GM21619 (cell line): ENCODE measurements around the gene TRAPPC3.

Source experiments
- ATAC-seq: cut with Tn5 transposase; IDR thresholded peaks from one replicate; pipeline ENCODE4 v1.9.1; 2021; ENCODE audit not compliant: unreplicated experiment

The TRAPPC3 gene

DNA sequence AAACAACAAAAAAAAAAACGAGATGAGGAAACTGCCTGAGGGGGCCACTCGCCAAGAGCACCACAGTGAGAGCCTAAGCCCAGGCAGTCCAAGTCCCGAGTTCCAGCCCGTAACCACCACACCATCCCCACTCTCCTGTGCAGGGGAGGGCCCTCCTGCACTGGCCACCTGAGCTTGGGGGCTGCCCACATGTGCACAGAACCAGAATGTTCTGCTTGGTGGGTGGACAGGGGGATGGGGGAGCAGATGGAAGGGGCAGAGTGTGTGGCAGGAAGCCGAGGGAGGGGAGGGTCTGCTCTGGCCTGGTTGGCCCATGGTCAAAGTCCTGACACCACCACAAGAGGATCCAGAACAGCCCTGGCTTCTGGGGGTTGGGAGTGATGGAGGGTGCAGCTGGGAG lies 43.0 kb downstream of the TRAPPC3 start:
- no peak for ATAC-seq

DNA sequence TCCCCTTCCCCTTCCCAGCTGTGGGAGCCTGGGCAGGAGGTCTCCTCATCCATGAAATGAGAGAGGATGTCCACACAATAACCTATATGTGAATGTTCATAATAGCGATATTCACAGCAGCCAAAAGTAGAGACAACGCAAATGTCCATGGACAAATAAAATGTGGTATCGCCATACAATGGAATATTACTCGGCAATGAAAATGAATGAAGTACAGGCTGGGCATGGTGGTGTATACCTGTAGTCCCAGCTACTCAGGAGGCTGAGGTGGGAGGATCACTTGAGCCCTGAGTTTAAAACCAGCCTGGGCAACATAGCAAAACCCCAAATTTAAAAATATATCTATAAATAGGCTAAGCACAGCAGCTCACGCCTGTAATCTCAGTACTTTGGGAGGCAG lies 47.7 kb downstream of the TRAPPC3 start:
- no peak for ATAC-seq

DNA sequence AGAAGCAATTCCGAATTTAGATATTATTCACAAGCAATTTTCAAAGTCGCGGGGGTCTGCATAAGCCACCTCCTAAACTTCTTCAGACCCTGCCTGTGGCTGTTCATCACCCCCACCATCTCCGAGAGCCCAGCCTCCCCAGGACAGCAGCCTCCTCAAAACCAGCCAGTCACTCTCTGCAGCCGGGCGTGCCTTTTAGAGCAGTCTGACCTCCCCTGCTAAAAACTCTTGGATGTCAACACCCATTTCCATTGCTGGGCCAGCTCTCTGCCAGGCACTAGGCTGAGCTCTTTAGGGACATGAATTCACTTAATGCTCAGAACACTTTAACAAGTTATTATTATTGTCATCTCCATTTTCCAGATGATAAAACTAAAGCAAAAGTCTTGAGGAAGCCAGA lies 48.9 kb downstream of the TRAPPC3 start:
- no peak for ATAC-seq

DNA sequence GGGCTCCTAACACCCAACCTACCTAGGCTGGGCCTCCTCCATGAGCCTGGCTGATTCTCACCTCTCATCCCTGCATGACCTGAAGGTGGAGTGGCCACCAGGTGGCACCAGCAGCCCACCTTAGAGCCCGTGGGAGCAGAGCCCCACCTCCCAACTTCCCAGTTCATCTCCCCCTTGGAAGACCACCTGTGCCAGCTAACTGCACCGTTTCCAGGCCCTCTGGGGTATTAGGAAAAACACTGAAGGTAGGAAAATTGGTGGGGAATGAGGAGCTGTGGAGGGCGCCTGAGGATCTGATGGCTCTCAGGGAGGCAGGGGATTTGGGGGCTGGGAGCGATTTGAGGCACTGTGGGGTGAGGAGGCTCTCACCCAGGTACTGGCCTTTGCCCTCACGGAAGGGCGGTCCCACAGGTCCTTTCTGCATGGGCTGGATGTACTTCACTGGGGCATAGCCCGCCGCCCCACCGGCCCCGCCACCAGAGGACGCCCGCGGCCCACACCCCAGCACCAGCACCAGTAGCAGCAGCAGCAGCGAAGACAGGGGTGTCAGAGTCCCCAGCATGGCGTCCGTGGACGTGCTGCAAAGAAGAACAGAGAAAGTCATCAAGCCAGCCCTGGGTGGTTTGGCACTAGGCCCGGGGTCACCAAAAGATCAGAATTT lies 49.5 kb downstream of the TRAPPC3 start:
- no peak for ATAC-seq

DNA sequence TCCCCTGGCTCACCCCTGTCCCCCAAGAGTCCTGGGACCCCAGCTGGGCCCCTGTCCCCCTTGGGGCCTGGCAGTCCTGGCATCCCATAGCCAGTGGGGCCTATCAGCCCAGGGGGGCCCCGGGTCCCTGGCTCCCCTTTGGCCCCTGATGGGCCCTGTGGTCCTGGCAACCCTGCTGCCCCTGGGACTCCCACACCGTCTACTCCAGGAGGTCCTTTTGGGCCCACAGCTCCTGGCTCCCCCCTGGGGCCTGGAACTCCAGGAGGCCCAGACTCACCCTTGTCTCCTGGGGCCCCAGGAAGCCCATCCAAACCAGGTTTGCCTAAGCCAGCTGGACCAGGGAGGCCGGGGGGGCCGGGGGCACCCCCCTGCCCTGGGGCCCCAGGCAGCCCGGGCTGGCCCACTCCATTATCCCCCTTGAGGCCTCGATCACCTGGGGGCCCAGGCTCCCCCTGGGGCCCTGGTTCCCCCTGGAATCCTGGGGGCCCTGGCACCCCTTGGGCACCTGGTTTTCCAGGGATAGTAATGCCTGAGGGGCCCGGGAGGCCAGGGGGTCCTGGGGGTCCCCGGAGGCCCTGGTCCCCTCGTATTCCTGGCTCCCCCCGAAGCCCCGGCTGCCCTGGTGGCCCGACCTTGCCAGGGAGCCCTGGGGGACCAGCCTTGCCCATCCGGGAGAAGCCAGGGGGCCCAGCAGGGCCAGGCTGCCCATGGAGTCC lies 50.5 kb downstream of the TRAPPC3 start:
- no peak for ATAC-seq

DNA sequence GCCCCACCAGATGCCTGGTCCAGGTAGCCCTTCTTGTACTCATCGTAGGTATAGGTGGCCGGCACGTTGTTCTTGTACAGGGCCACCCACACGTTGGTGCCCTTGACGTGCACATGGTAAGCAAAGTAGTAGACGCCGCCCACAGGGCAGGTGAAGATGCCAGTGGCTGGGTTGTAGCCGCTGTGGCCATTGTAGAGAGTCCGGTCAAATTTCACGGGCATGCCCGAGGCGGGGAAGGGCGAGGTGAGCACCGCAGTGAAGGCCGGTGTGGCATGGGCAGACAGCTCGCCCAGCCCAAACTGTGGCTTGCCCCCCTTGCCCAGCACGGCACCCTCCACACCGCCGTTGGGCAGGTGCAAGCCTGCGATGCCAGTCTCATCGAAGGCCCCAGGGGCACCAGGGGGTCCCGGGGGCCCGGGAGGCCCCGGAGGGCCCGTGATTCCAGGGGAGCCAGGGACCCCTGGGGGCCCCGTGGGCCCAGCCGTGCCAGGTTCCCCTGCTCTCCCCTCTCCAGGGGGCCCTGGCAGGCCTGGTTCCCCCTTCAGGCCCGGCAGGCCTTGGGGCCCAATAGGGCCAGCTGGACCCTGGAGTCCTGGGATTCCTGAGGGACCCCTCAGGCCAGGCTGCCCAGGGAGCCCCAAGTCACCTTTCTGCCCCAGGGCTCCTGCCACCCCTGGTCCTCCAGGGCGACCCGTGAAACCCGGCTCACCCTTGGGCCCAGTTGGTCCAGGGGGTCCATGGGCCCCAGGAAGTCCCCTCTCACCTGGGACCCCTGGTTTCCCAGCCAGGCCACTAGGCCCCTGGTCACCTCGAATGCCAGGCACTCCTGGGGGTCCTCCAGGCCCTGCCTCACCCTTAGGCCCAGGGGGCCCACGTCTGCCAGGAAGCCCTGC lies 51.3 kb downstream of the TRAPPC3 start:
- ATAC-seq = no peak

DNA sequence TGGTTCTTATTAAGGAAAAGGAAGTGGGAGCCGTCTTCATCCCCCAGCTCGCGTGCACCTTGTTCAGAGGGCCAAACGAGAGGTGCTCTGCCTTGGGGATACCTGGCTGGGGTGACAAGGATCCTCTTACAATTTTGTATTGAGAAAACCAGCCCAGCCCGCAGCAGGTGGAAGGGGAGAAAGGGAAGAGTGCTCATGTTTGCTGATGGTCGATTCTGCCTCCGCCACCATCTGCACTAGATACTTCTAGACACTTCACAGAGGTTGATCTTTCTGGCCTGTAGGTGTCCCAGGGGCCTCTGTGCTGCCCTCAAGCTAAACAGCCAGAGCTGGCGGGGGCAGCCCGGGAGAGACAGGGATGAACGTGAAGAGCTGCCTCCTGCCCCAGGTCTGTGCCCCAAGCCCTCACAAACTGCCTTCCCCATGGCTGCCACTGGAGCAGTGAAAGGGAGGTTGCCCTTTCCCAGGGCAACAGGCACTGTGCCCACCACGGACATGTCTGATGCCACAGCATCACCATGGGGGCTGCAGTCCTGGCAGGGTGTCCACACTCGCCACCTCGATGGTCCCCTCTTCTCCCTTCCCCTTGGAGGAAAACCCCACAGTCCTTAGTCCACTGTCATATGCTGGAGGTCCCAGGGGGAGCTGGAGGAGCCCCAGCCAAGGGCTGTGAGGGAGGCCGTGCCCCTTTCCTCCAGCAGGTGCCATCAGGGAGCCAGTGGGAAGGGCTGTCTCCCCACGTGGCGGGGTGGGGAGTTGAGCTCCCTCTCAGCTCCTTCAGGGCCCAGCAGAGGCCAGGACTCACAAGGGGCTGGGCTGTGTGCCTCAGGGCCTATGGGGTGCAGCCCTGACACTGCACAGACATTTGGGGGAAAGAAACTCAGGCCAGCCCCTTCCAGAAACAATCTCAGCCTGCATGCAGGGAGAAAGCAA lies 52.5 kb downstream of the TRAPPC3 start:
- no peak for ATAC-seq

DNA sequence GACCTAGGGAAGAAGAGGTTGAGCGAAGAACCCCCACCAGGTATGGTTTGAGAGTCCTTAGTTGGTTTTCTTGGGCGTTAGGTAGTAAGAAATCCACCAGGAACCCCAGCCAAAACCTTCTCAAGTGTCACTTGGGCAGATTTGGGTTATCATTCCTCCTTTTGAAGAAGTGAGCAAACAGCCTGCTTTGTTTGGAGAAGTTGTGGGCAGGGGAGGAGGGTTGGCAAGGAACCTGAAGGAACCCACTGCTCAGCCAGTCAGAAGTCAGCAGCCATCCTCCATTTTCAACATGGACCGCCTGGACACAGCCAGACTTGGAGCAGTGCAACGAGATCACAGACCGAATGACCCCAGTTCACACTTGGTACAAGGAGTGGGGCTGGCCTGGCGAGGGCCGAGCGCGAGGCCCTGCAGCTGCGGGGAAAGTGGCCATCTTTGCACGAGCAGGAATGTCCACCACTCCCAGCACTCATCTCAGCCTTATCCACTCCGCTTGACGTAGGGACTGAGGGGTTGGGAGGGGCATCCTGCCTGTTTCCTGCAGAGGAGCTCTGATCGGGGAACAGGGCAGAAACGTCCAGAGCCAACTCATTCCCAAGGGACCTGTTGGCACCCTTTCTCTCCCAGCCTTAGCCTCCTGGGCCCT lies 53.4 kb downstream of the TRAPPC3 start:
- ATAC-seq = no peak

DNA sequence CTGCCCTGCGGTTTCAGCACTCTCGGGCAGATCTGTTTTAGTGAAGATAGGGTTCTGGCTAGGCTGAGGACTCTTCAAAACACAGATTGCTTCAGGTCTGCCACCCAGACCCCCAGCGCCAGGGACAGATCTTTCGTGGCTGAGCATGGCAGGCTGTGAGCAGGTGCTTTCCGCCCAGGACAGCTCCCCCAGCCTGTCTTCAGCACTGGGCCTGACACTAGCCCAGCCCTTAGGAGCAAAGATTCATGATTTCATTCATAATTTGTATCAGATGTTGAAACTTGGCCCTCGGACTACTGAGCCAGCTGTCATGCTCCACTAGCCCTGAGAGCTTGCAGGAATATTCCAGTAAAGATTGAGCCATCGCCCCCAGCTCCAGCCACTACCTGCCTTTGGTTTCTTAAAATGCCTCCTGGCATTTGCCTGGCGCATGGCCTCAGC lies 54.6 kb downstream of the TRAPPC3 start:
- ATAC-seq = no peak

DNA sequence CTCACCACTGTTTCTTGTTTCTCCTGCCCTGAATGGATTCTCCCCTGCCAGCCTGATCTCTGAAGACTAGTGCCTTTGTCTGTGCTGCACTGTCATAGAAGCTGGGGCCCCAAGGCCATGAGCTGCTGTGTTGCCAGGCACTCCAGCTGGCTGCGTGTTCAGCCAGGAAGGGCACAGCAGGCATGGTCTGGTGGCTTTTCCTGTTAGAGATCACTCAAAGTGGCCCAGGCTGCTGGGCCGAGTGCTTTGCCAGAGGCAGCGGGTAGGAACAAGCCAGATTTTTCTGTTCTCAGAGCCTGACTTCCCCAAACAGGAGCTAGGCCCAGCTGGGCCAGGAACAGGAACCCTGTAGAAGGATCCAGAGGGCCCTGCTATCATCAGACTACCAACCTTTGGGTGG lies 55.4 kb downstream of the TRAPPC3 start:
- no peak for ATAC-seq

DNA sequence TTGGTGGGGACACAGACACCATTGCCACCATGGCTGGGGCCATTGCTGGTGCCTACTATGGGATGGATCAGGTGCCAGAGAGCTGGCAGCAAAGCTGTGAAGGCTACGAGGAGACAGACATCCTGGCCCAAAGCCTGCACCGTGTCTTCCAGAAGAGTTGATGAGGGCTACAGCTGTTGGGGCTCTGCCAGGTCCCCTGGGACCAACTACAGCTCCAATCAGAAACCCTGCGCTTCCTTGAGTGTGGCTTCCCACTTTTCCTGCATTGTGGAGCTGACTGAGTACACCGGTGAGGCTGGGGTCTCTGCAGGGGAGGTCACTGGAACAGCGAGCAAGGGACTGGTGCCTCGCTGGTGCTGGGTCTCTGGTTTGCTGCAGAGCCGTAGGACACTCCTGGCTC lies 56.1 kb downstream of the TRAPPC3 start:
- no peak for ATAC-seq

DNA sequence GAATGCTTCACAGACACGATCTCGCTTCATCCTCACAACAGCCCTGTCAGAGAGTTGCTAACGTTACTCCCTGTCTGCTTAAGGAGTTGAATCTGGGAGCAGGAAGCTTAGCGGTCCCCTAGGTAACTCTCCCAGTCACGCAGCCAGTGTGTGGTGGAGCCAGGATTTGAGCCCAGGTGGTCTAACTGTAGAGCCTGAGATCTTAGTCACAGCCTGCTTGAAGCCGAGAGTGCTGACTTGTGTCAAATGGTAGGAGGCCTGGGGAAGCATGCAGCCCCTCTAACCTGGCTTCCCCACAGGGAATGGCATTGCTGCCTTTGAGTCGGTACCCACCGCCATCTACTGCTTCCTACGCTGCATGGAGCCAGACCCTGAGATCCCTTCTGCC lies 56.5 kb downstream of the TRAPPC3 start:
- no peak for ATAC-seq

DNA sequence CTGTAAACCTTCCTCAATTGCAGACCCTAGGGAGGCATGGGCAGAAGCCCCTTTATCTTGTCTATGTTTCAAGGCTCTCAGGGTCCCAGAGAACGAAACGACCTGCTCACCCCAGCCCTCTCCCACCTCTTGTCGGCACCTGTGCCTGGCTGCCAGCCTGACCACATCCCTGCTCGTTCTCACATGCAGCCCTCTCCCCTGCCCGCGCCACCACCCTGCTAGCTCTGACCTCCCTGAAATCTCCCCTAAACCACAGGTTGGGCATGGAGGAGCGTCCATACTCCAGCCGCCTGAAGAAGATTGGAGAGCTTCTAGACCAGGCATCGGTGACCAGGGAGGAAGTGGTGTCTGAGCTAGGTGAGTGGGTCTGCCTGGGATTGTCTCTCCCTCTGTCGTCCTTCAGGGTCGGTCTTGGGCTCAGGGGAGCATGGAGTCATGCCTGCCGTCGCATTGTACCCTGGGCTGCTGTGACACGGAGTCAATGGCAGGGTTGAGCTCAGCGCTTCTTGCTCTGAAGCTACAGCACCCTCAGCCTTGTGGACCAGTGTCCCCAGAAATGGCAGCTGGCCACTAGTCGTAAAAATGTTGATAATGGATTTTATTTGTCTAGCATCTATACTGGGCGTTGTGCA lies 57.0 kb downstream of the TRAPPC3 start:
- no peak for ATAC-seq

DNA sequence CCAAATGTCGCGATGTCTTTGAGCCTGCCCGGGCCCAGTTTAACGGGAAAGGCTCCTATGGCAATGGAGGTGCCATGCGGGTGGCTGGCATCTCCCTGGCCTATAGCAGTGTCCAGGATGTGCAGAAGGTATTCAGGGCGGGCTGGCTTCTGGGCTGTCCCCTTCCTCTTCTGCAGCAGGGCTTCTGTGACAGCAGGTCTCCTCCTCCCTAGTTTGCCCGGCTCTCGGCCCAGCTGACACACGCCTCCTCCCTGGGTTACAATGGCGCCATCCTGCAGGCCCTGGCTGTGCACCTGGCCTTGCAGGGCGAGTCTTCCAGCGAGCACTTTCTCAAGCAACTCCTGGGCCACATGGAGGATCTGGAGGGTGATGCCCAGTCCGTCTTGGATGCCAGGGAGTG lies 57.6 kb downstream of the TRAPPC3 start:
- no peak for ATAC-seq

DNA sequence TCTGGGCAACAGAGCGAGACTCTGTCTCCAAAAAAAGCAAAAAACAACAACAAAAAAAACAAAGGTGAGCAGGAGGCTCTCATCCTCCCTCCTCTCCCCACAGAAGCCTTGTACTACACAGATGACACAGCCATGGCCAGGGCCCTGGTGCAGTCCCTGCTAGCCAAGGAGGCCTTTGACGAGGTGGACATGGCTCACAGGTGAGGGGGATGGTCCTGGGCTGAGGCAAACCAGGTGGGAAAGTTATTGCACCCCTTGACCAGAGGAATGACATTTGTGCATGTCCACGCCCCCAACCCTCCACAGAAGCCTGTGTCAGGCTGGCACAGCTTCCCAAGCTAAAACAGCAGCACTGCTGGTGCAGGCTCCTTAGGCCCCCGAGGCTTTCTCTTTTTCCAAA lies 58.1 kb downstream of the TRAPPC3 start:
- no peak for ATAC-seq

DNA sequence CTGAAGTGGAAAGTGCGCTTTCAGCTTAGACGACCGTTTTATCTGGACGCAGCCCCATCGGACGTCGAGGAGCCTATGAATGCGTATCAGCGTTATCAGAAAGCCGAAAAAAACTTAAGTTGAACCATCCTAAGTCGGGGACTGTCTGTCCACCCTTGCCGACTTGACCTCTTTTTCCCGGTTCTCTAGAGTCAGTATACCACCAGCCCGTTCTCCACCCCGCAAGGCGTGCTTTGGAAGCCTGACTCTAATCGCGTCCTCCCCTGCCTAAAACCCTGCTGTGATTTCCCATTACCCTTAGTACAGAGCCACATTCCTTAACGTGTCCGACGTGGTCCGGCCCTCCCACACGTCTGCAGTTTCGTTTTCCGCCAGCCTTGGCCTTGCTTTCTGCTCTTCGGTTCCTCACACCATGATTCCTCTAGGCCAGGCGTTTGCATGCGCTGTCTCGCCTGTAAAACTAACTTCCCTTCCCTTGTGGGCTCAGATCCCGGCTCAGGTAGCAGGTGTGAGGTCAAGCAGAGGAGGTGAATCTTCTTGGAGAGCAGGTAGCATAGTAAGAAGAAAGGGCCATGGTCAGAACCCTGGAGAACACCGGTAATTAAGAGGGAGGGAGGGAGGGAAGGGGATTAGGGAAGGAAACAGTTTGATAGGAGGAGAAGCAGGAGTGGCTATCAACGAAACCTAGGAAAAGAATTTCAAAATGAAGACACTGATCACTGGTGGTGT lies 59.7 kb downstream of the TRAPPC3 start:
- ATAC-seq = no peak

DNA sequence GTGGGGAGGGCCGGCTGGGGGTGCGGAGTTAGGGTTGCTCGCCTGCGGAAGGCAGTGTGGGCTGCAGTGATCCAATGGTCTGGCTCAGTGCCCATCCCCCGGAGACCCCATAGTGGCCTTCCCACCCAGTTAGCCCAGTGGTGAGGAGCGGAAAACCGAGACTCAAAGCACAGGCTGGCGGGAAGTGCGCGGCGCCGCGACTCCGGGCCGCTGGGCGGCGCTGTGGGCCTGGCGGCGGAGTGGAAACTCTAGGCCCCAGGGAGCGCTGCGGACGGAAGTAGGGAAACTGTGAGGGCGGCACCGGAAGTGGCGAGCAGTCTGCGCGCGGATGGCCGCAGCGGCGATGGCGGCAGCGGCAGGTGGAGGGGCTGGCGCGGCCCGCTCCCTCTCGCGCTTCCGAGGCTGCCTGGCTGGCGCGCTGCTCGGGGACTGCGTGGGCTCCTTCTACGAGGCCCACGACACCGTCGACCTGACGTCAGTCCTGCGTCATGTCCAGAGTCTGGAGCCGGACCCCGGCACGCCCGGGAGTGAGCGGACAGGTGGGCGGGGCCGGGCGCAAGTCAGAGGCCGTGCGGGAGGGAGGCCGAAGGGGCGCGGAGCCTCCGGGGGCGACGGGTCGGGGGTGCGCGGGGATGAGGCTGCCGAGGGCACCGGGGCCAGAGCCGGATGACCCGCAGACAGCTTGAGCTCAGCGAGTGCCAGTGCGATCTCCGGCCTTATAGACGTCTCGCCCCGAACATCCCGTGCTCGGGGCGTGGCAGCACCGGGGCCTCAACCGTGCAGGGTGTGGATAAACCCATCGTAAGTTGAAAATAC lies 60.5 kb downstream of the TRAPPC3 start, which contains the start of gene ADPRS:
Gene ADPRS (plus strand): TSS at position 316 of the 816 bp plus-strand sequence. CDS start 13 bp downstream, at position 329.
- peak; percentile 65 for ATAC-seq

DNA sequence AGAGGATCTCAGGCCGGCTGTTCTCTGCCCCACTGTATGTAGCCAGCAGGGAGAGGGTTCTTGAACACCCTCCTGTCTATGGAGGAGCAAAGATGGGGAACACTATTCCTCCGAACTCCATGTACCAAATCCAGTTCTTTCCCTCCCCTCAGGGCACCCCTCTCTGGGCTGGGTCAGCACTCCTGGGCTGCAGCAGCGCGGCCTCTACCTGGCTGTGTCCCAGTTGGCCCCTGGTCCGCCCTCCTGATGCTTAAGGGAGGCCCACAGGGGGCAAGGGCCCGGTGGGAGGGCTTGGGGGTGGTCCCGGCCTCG lies 61.1 kb downstream of the TRAPPC3 start:
- ATAC-seq = no peak
